ENCODE measurements around the gene EXOG.

EXOG gene

DNA sequence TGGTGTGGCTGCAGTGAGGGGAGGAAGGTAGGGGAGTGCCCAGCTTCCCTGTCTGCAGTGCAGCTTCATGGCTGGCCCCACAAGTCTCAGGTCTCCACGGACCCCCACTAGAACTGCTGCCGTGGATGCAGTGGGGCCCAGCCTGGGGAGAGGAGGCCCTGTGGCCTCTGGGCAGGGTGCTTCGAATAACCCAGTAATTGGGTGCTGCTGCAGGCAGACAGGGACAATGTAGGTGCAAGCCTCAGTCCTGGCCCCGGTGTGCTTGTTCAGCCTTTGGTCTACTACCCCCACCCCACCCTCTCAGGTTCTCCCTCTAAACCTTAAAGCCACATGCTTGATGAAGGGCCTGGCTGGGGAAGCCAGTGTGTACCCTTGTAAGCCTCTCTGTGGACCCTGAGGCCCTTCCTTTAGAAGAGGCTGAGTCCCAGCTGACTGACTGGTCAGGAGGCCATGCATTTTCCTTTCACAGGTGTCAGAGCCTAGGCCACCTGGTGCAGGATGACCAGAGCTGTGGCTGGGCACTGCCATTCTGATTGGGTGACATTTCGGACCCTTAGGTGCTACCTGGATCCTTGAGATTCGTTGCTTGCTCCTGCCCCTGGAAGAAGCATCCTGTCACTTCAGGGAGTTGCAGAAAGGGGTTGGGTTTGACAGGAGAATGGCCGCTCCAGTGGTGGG is 21.1 kb upstream of the EXOG start:
- no peak for TF ChIP-seq EZH2phosphoT487 (IDR thresholded peaks at IDR 0.05; ENCODE audit: low read length)
- no peak for TF ChIP-seq EZH2 (optimal IDR thresholded peaks at IDR 0.05; ENCODE audit: low read depth, low read length)
- no peak for TF ChIP-seq CTCF (IDR thresholded peaks at IDR 0.05; ENCODE audit: low read length)
- H3K27me3 ChIP-seq (replicated peaks; ENCODE audit: insufficient read depth, low read length): no peaks in the 10 kb centered on the region
- H3K4me1 ChIP-seq (ENCODE audit: low read length): no peaks in the 10 kb centered on the region
- H3K27ac ChIP-seq (ENCODE audit: low read length): no peak overlapping the region
- no peaks in the 10 kb centered on the region for H3K9me3 ChIP-seq (replicated peaks; ENCODE audit: insufficient read depth, low read length)
- H4K20me1 ChIP-seq (ENCODE audit: insufficient read depth, low read length): no peaks in the 10 kb centered on the region
- no peaks in the 10 kb centered on the region for H3F3A ChIP-seq (ENCODE audit: insufficient read depth, low read length)
- DNase-seq: no peak
- no peaks in the 10 kb centered on the region for H3K79me2 ChIP-seq (ENCODE audit: low read length)
- H3K9ac ChIP-seq (ENCODE audit: low read length): no peak overlapping the region
- no peaks in the 10 kb centered on the region for H3K9me2 ChIP-seq (replicated peaks; ENCODE audit: insufficient read depth, low read length)
- H3K4me2 ChIP-seq (ENCODE audit: low read depth, low read length): no peak overlapping the region
- no peaks in the 10 kb centered on the region for H3K36me3 ChIP-seq (replicated peaks; ENCODE audit: insufficient read depth, low read length)
- H3K4me3 ChIP-seq (ENCODE audit: low read length): no peak overlapping the region
- no peak overlapping the region for H2AFZ ChIP-seq (ENCODE audit: low read length)

GRCh38 chr3:38475716-38476115 is 20.4 kb upstream of the EXOG start:
- H3K4me1 ChIP-seq (ENCODE audit: low read length): no peaks in the 10 kb centered on the region
- no peaks in the 10 kb centered on the region for H3K79me2 ChIP-seq (ENCODE audit: low read length)
- H3K27me3 ChIP-seq (replicated peaks; ENCODE audit: insufficient read depth, low read length): no peaks in the 10 kb centered on the region
- TF ChIP-seq CTCF (IDR thresholded peaks at IDR 0.05; ENCODE audit: low read length): no peak
- no peak for TF ChIP-seq EZH2 (optimal IDR thresholded peaks at IDR 0.05; ENCODE audit: low read depth, low read length)
- no peak for TF ChIP-seq EZH2phosphoT487 (IDR thresholded peaks at IDR 0.05; ENCODE audit: low read length)
- H3K4me2 ChIP-seq (ENCODE audit: low read depth, low read length): no peak overlapping the region
- H2AFZ ChIP-seq (ENCODE audit: low read length): no peak overlapping the region
- no peak overlapping the region for H3K4me3 ChIP-seq (ENCODE audit: low read length)
- no peaks in the 10 kb centered on the region for H3K9me2 ChIP-seq (replicated peaks; ENCODE audit: insufficient read depth, low read length)
- no peak overlapping the region for H3K9ac ChIP-seq (ENCODE audit: low read length)
- no peaks in the 10 kb centered on the region for H3K9me3 ChIP-seq (replicated peaks; ENCODE audit: insufficient read depth, low read length)
- no peak overlapping the region for H3K27ac ChIP-seq (ENCODE audit: low read length)
- DNase-seq: no peak
- no peaks in the 10 kb centered on the region for H3F3A ChIP-seq (ENCODE audit: insufficient read depth, low read length)
- no peaks in the 10 kb centered on the region for H3K36me3 ChIP-seq (replicated peaks; ENCODE audit: insufficient read depth, low read length)
- no peaks in the 10 kb centered on the region for H4K20me1 ChIP-seq (ENCODE audit: insufficient read depth, low read length)

GRCh38 chr3:38476157-38476756 is 19.9 kb upstream of the EXOG start:
- DNase-seq: no peak
- H3K4me2 ChIP-seq (ENCODE audit: low read depth, low read length): no peak overlapping the region
- H3K4me1 ChIP-seq (ENCODE audit: low read length): no peaks in the 10 kb centered on the region
- H3F3A ChIP-seq (ENCODE audit: insufficient read depth, low read length): no peaks in the 10 kb centered on the region
- no peaks in the 10 kb centered on the region for H4K20me1 ChIP-seq (ENCODE audit: insufficient read depth, low read length)
- H3K27me3 ChIP-seq (replicated peaks; ENCODE audit: insufficient read depth, low read length): no peaks in the 10 kb centered on the region
- no peaks in the 10 kb centered on the region for H3K9me3 ChIP-seq (replicated peaks; ENCODE audit: insufficient read depth, low read length)
- no peak overlapping the region for H3K27ac ChIP-seq (ENCODE audit: low read length)
- H3K9me2 ChIP-seq (replicated peaks; ENCODE audit: insufficient read depth, low read length): no peaks in the 10 kb centered on the region
- no peaks in the 10 kb centered on the region for H3K79me2 ChIP-seq (ENCODE audit: low read length)
- H3K9ac ChIP-seq (ENCODE audit: low read length): no peak overlapping the region
- H3K4me3 ChIP-seq (ENCODE audit: low read length): no peak overlapping the region
- no peaks in the 10 kb centered on the region for H3K36me3 ChIP-seq (replicated peaks; ENCODE audit: insufficient read depth, low read length)
- H2AFZ ChIP-seq (ENCODE audit: low read length): no peak overlapping the region
- TF ChIP-seq EZH2 (optimal IDR thresholded peaks at IDR 0.05; ENCODE audit: low read depth, low read length) (no peak), CTCF (IDR thresholded peaks at IDR 0.05; ENCODE audit: low read length) (no peak), EZH2phosphoT487 (IDR thresholded peaks at IDR 0.05; ENCODE audit: low read length) (no peak)

Measured in MM.1S (cell line).